22Rv1 (cell line): Measurements from ENCODE around the gene PRODH.

Source experiments
- ZFX ChIP-seq: fragments of 450-650 bp; IDR thresholded peaks from 2 replicates; pipeline ENCODE4 v1.6.1; 2017; ENCODE audit warnings: antibody characterized with exemption, borderline replicate concordance
- TF ChIP-seq, protein P1 (sequence below): fragments of 450-650 bp; IDR thresholded peaks from 2 replicates; pipeline ENCODE4 v1.5.1; 2017; ENCODE audit warnings: mild to moderate bottlenecking

DNA sequence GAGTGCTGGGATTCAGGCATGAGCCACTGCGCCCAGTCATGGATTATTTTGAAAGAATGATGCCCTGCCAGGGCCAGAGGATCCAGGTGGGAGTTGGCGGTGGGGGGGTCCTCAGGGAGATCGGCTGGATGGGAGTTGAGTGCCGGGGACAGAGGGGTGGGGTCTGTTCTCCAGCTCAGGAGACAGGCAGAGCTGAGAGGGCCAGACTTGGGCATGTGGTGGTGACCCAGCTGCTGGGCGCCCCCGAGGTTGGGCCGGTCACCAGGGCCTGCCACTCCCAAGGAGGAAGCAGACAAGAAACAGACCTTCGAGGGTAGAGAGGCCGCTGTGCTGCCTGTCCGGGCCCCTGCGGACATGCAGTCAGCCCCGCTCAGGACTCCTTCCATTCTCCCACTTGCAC, 11.8 kb upstream of the PRODH start:
- TF ChIP-seq, protein P1, sequence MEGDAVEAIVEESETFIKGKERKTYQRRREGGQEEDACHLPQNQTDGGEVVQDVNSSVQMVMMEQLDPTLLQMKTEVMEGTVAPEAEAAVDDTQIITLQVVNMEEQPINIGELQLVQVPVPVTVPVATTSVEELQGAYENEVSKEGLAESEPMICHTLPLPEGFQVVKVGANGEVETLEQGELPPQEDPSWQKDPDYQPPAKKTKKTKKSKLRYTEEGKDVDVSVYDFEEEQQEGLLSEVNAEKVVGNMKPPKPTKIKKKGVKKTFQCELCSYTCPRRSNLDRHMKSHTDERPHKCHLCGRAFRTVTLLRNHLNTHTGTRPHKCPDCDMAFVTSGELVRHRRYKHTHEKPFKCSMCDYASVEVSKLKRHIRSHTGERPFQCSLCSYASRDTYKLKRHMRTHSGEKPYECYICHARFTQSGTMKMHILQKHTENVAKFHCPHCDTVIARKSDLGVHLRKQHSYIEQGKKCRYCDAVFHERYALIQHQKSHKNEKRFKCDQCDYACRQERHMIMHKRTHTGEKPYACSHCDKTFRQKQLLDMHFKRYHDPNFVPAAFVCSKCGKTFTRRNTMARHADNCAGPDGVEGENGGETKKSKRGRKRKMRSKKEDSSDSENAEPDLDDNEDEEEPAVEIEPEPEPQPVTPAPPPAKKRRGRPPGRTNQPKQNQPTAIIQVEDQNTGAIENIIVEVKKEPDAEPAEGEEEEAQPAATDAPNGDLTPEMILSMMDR: no peak
- TF ChIP-seq ZFX: no peak
